SH-SY5Y (cell line): ENCODE measurements around the gene AVPI1.

Experiments
- GATA2 ChIP-seq: IDR thresholded peaks from 2 replicates; pipeline ENCODE4 v1.6.1; 2011; ENCODE audit warnings: mild to moderate bottlenecking, low read depth, low read length
- GATA3 ChIP-seq: IDR thresholded peaks from 2 replicates; pipeline ENCODE4 v1.6.1; 2011; ENCODE audit warnings: low read depth, mild to moderate bottlenecking, low read length, moderate library complexity

DNA sequence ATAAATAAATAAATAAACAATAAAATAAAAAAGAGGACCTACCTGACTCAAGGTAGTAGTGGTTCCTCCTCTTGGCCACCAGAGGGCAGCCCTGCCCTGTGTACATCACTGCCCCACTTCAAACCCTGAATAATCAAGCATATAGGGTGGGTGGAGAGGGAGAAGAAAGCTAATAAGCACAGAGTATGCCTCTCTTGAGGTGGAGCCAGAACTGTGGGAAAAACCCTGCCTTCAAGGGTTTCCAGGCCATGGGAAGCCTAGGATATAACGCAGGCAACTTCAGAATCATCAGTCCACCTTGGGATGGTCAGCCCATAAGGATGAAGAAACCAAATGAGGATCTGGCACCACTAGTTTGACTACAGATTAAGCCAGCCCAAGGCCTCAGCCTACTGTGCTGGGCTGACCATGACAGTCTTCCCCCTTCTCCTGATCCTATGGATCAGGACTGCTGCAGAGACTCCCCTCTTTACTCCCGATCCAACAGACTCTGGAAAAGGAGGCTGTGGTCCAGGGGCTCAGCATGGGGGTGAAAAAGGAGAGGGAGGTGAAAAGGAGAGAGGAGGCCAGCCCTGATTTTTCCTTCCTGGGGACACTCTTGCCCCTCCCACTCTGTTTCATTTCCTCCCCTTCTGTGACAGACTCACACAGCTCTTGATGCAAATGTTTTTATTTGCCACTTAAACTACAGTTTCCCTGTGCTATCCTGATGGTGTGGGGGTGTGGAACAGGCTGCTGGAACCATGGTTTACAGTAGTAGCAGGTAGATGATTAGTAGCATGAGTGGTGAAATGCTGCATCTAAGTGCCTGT, 10.1 kb downstream of the AVPI1 start:
- TF ChIP-seq GATA2 (no peak), GATA3 (no peak)
